OCI-LY3 (cell line): ENCODE data around the gene ZDBF2.
"Not testable (repeated sequence)": the region's sequence is repeated elsewhere in the genome, so short reads cannot be mapped to it uniquely, and the experiment has no call there.

Source experiments
- H2AFZ ChIP-seq: fragments of 200-600, 300-600 bp; shearing (Covaris generic); 2 replicates; pipeline ENCODE4 v1.6.0; 2014; ENCODE audit warnings: antibody characterized with exemption, low read depth, low read length
- H3K27ac ChIP-seq: fragments of 200-600, 300-600 bp; sonication (generic); 2 replicates; pipeline ENCODE4 v1.5.1; 2014; ENCODE audit warnings: mild to moderate bottlenecking, low read length, moderate library complexity, mixed read lengths
- H3K27me3 ChIP-seq: fragments of 200-600, 300-600 bp; sonication (generic); 2 replicates; pipeline ENCODE4 v1.6.1; 2014; ENCODE audit warnings: low read depth, low read length, mixed read lengths
- H3K36me3 ChIP-seq: fragments of 200-600, 300-600 bp; sonication (generic); replicated peaks from 2 replicates; pipeline ENCODE3; 2014; ENCODE audit warnings: low read depth, low read length, mixed read lengths
- H3K4me1 ChIP-seq: fragments of 300-600, 200-600 bp; sonication (generic); 2 replicates; pipeline ENCODE4 v1.6.1; 2014; ENCODE audit warnings: low read length, mixed read lengths
- H3K4me2 ChIP-seq: fragments of 200-600, 300-600 bp; sonication (generic); 2 replicates; pipeline ENCODE4 v1.6.1; 2014; ENCODE audit warnings: low read length, mixed read lengths
- H3K4me3 ChIP-seq: fragments of 300-600, 200-600 bp; sonication (generic); 2 replicates; pipeline ENCODE4 v1.5.1; 2014; ENCODE audit warnings: antibody characterized with exemption, mild to moderate bottlenecking, low read length, moderate library complexity
- H3K79me2 ChIP-seq: fragments of 300-600, 200-600 bp; shearing (Covaris generic); 2 replicates; pipeline ENCODE4 v1.6.1; 2014; ENCODE audit warnings: mild to moderate bottlenecking, low read length, mixed read lengths
- H3K9ac ChIP-seq: fragments of 300-600, 200-600 bp; shearing (Covaris generic); 2 replicates; pipeline ENCODE4 v1.6.0; 2014; ENCODE audit warnings: mild to moderate bottlenecking, low read length, moderate library complexity
- H3K9me3 ChIP-seq: fragments of 200-600, 300-600 bp; shearing (Covaris generic); 2 replicates; pipeline ENCODE4 v1.6.1; 2014; ENCODE audit warnings: low read length, mixed read lengths; ENCODE audit not compliant: insufficient read depth
- H4K20me1 ChIP-seq: fragments of 200-600, 300-600 bp; sonication (generic); 2 replicates; pipeline ENCODE4 v1.6.1; 2016; ENCODE audit warnings: low read length, mixed read lengths; ENCODE audit not compliant: insufficient read depth
- EZH2phosphoT487 ChIP-seq: fragments of 200-600 bp; shearing (Covaris generic); IDR thresholded peaks from 2 replicates; pipeline ENCODE4 v1.6.1; 2018; ENCODE audit warnings: antibody characterized with exemption, mixed run types, low read depth
- TF ChIP-seq, protein P1 (sequence below): fragments of 200-600, 300-600 bp; sonication (generic); IDR thresholded peaks from 2 replicates; pipeline ENCODE4 v1.5.1; 2014; ENCODE audit warnings: antibody characterized with exemption, low read length, low read depth

Gene ZDBF2

GRCh38 chr2:206349375-206349774, 74.9 kb downstream of the ZDBF2 start:
- no peak overlapping the region for H3K4me2 ChIP-seq
- TF ChIP-seq, protein P1, sequence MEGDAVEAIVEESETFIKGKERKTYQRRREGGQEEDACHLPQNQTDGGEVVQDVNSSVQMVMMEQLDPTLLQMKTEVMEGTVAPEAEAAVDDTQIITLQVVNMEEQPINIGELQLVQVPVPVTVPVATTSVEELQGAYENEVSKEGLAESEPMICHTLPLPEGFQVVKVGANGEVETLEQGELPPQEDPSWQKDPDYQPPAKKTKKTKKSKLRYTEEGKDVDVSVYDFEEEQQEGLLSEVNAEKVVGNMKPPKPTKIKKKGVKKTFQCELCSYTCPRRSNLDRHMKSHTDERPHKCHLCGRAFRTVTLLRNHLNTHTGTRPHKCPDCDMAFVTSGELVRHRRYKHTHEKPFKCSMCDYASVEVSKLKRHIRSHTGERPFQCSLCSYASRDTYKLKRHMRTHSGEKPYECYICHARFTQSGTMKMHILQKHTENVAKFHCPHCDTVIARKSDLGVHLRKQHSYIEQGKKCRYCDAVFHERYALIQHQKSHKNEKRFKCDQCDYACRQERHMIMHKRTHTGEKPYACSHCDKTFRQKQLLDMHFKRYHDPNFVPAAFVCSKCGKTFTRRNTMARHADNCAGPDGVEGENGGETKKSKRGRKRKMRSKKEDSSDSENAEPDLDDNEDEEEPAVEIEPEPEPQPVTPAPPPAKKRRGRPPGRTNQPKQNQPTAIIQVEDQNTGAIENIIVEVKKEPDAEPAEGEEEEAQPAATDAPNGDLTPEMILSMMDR = no peak
- TF ChIP-seq EZH2phosphoT487 = no peak
- H3K4me1 ChIP-seq = no peaks in the 10 kb centered on the region
- H3K9ac ChIP-seq = no peak overlapping the region
- no peaks in the 10 kb centered on the region for H3K9me3 ChIP-seq
- H3K36me3 ChIP-seq = no peaks in the 10 kb centered on the region
- H3K27ac ChIP-seq = no peak overlapping the region
- no peaks in the 10 kb centered on the region for H3K27me3 ChIP-seq
- H2AFZ ChIP-seq = no peak overlapping the region
- H3K4me3 ChIP-seq = no peak overlapping the region
- H3K79me2 ChIP-seq = no peaks in the 10 kb centered on the region
- no peaks in the 10 kb centered on the region for H4K20me1 ChIP-seq

GRCh38 chr2:206352571-206352970, 78.1 kb downstream of the ZDBF2 start:
- Histone ChIP-seq H3K4me2 (no peak overlapping the region), H3K9ac (no peak overlapping the region), H3K4me1 (no peaks in the 10 kb centered on the region), H2AFZ (no peak overlapping the region), H3K9me3 (no peaks in the 10 kb centered on the region), H3K79me2 (no peaks in the 10 kb centered on the region), H3K36me3 (no peaks in the 10 kb centered on the region), H4K20me1 (no peaks in the 10 kb centered on the region), H3K27me3 (no peaks in the 10 kb centered on the region), H3K4me3 (no peak overlapping the region), H3K27ac (no peak overlapping the region)
- no peak for TF ChIP-seq EZH2phosphoT487
- TF ChIP-seq, protein P1 = no peak

GRCh38 chr2:206353685-206354084, 79.2 kb downstream of the ZDBF2 start:
- Histone ChIP-seq H3K27ac (no peak overlapping the region), H3K9ac (no peak overlapping the region), H3K27me3 (no peaks in the 10 kb centered on the region), H3K36me3 (no peaks in the 10 kb centered on the region), H2AFZ (no peak overlapping the region), H3K4me1 (no peaks in the 10 kb centered on the region), H4K20me1 (no peaks in the 10 kb centered on the region), H3K79me2 (no peaks in the 10 kb centered on the region), H3K4me2 (no peak overlapping the region), H3K4me3 (no peak overlapping the region), H3K9me3 (no peaks in the 10 kb centered on the region; the same call in 1 of the 2 replicates)
- no peak for TF ChIP-seq EZH2phosphoT487
- TF ChIP-seq, protein P1 = no peak

GRCh38 chr2:206354129-206354528, 79.7 kb downstream of the ZDBF2 start:
- H3K4me1 ChIP-seq = no peaks in the 10 kb centered on the region
- H3K4me3 ChIP-seq = no peak overlapping the region
- no peak overlapping the region for H3K9ac ChIP-seq
- no peak overlapping the region for H2AFZ ChIP-seq
- no peaks in the 10 kb centered on the region for H3K36me3 ChIP-seq
- no peak for TF ChIP-seq EZH2phosphoT487
- TF ChIP-seq, protein P1 = no peak
- no peaks in the 10 kb centered on the region for H3K79me2 ChIP-seq
- H3K4me2 ChIP-seq = no peak overlapping the region
- no peaks in the 10 kb centered on the region for H3K27me3 ChIP-seq
- H3K27ac ChIP-seq = no peak overlapping the region
- no peaks in the 10 kb centered on the region; the same call in 1 of the 2 replicates for H3K9me3 ChIP-seq
- no peaks in the 10 kb centered on the region for H4K20me1 ChIP-seq

GRCh38 chr2:206356840-206357239, 82.4 kb downstream of the ZDBF2 start:
- not testable (repeated sequence) for H3K36me3 ChIP-seq, H3K9ac ChIP-seq, H3K27me3 ChIP-seq, H2AFZ ChIP-seq, H3K27ac ChIP-seq, H3K4me3 ChIP-seq, H4K20me1 ChIP-seq, H3K9me3 ChIP-seq, H3K79me2 ChIP-seq, H3K4me1 ChIP-seq, H3K4me2 ChIP-seq

- not testable (repeated sequence) for H3K9ac ChIP-seq, H2AFZ ChIP-seq, H3K36me3 ChIP-seq, H4K20me1 ChIP-seq, H3K4me3 ChIP-seq, H3K79me2 ChIP-seq, H3K27me3 ChIP-seq, H3K9me3 ChIP-seq, H3K4me2 ChIP-seq, H3K27ac ChIP-seq
- peaks cover 10% of the 10 kb centered on the region for H3K4me1 ChIP-seq
Observed at GRCh38 chr2:206360840-206361239, 86.4 kb downstream of the ZDBF2 start.
